Esophagus squamous epithelium (tissue), 5 donors: Measurements from ENCODE around the gene RHOT2. TPM values are rescaled to one million over a fixed set of nuclear protein-coding genes. Genes with fewer than 3 reads are reported as not detected.
"Not testable (repeated sequence)": the region's sequence is repeated elsewhere in the genome, so short reads cannot be mapped to it uniquely, and the experiment has no call there.

Experiments used
- DNase-seq: peaks from one replicate; lab custom pipeline; 2025; lab: John Stamatoyannopoulos, UW
- H3K27ac ChIP-seq, 4 donors: fragments of 200-600 bp; sonication (generic); one replicate each; pipeline ENCODE4 v1.5.1; 2016 to 2019; ENCODE audit warnings: mild to moderate bottlenecking in 1 of 4
- H3K27me3 ChIP-seq, 4 donors: fragments of 200-600 bp; sonication (generic); 1 replicate in 3 of 4; 2 replicates in 1 of 4; pipeline versions ENCODE4 v1.5.1 to v1.6.0; 2017 to 2021; ENCODE audit warnings: antibody characterized with exemption in 1 of 4
- H3K36me3 ChIP-seq, 3 donors: fragments of 200-600 bp; sonication (generic); one replicate each; pipeline ENCODE4 v1.5.1; 2016 to 2019
- H3K4me1 ChIP-seq, 3 donors: fragments of 200-600 bp; sonication (generic); one replicate each; pipeline ENCODE4 v1.5.1; 2017 to 2019
- H3K4me3 ChIP-seq, 4 donors: fragments of 200-600 bp; sonication (generic); 1 replicate in 3 of 4; 2 replicates in 1 of 4; pipeline ENCODE4 v1.5.1; 2016 to 2019; ENCODE audit warnings: mild to moderate bottlenecking in 2 of 4, moderate library complexity in 1 of 4
- H3K9me3 ChIP-seq, 3 donors: fragments of 200-600 bp; sonication (generic); one replicate each; pipeline ENCODE4 v1.5.1; 2016 to 2019
- CTCF ChIP-seq, 6 experiments: fragments of 450-650 bp in 4 of 6; fragments of 200-600 bp in 2 of 6; sonication (generic) in 2 of 6; IDR thresholded peaks; one replicate each; pipeline ENCODE4 v1.5.1; 2016 to 2019; ENCODE audit warnings: antibody characterized with exemption in 6 of 6, mild to moderate bottlenecking in 4 of 6, moderate library complexity in 4 of 6
- POLR2A ChIP-seq, 4 donors: fragments of 450-650 bp; IDR thresholded peaks; one replicate each; pipeline ENCODE4 v1.6.1; 2017; ENCODE audit warnings: antibody characterized with exemption in 4 of 4, mild to moderate bottlenecking in 4 of 4, moderate library complexity in 3 of 4
- WGBS, 2 donors: methylation state at CpG; one replicate each; pipeline ENCODE4 v1.1.5; 2018; 5-methylcytosine and 5-hydroxymethylcytosine counted together
- intact Hi-C: fragments of 100-400 bp; cut with DNase I; formaldehyde crosslinking; loops from one replicate; pipeline ENCODE4 v1.15.0; 2022
- total RNA-seq, 4 donors: library from RNA; depleted of rRNA; stranded (reverse); fragments of >200 nt; gene quantifications; one replicate each; pipeline ENCODE4 v1.1.0, GENCODE V29; 2016
- donor health status: DM: yes; HTN: yes; CAD: no.

RHOT2 gene
- total RNA-seq, 4 donors from 2014 or later = 28.4 to 70.2 (median 48.9) TPM

DNA sequence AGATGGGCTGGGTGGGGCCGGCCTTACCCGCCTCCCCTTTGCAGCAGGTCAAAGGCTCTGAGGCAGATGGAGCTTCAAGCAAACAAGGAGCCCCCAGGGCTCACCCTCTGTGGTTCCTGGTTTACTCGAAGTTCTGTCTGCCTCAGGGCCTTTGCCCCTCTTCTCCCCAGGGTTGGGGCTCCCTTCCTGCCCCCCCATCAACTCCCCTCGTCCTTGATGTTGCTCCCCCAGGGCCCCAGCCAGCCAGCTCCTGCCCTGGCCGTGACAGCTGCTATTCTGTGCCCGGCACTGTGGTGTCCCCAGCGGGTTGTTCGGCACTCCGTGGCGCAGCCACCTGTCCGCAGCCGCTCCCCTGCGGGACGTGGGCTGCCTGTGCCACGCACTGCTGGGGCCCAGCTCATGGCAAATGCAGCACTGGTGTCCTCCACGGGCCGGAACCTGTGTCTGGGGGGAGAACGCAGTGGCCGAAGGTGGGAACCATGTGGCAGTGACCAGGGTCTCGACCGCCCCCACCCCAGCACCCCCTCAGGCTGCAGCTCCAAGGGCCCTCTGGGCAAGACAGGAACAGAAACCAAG lies 42.7 kb downstream of the RHOT2 start:
- Histone ChIP-seq H3K4me3 (no peak overlapping the region), H3K4me1 (peaks cover 21 to 77% (median 23%) of the 10 kb centered on the region in 3 donors), H3K27ac (no peak overlapping the region), H3K9me3 (no peaks in the 10 kb centered on the region), H3K27me3 (peaks cover 6 to 82% (median 34%) of the 10 kb centered on the region in 4 donors), H3K36me3 (no peaks in the 10 kb centered on the region)
- no peak for DNase-seq
- 10 to 35% methylated on average over 2 to 6 of the region's 21 CpGs for WGBS, 2 donors
- TF ChIP-seq CTCF (IDR thresholded peaks at IDR 0.05) (no peak), POLR2A (IDR thresholded peaks at IDR 0.05) (no peak)
- intact Hi-C loops = loop anchor here (5.0 kb wide), 1 partner anchor 77 kb away; the partner anchor contains the start of genes CHTF18 and RPUSD1

- intact Hi-C loops = loop anchor here (5.0 kb wide), 1 partner anchor 76 kb away; the partner anchor contains the start of genes CHTF18 and RPUSD1
- Histone ChIP-seq H3K36me3 (no peaks in the 10 kb centered on the region), H3K4me1 (peaks cover 21 to 78% (median 25%) of the 10 kb centered on the region in 3 donors), H3K9me3 (no peaks in the 10 kb centered on the region), H3K27me3 (peaks cover 8 to 82% (median 33%) of the 10 kb centered on the region in 4 donors), H3K4me3 (no peak overlapping the region), H3K27ac (no peak overlapping the region)
- WGBS, 2 donors = 56 to 71% methylated on average over 2 to 3 of the region's 12 CpGs
- TF ChIP-seq CTCF (IDR thresholded peaks at IDR 0.05) (no peak), POLR2A (IDR thresholded peaks at IDR 0.05) (no peak)
- DNase-seq = no peak
Observed at GRCh38 chr16:711084-711483, 43.2 kb downstream of the RHOT2 start.

- H3K27me3 ChIP-seq = peaks cover 6 to 82% (median 29%) of the 10 kb centered on the region in 4 donors
- no peak overlapping the region for H3K27ac ChIP-seq
- H3K9me3 ChIP-seq = no peaks in the 10 kb centered on the region
- peaks cover 23 to 78% (median 26%) of the 10 kb centered on the region in 3 donors for H3K4me1 ChIP-seq
- 7 to 10% methylated on average over 8 to 17 of the region's 25 CpGs for WGBS, 2 donors
- no peaks in the 10 kb centered on the region for H3K36me3 ChIP-seq
- intact Hi-C loops = loop anchor here (5.0 kb wide), 1 partner anchor 76 kb away; the partner anchor contains the start of genes CHTF18 and RPUSD1
- no peak for DNase-seq
- no peak overlapping the region for H3K4me3 ChIP-seq
- TF ChIP-seq CTCF (IDR thresholded peaks at IDR 0.05) (peak; percentile 89 to 94 (median 91)), POLR2A (IDR thresholded peaks at IDR 0.05) (no peak)
Observed at GRCh38 chr16:711548-712320, 43.8 kb downstream of the RHOT2 start.

- H3K4me3 ChIP-seq, H3K36me3 ChIP-seq, H3K9me3 ChIP-seq, DNase-seq, H3K27ac ChIP-seq: not testable (repeated sequence)
- TF ChIP-seq CTCF (IDR thresholded peaks at IDR 0.05) = peak in 5 of 6 experiments; percentile 38 to 70 (median 42)
- H3K27me3 ChIP-seq = peaks cover 6 to 82% (median 25%) of the 10 kb centered on the region in 4 donors
- intact Hi-C loops = loop anchor here (5.0 kb wide), 1 partner anchor 75 kb away; the partner anchor contains the start of genes CHTF18 and RPUSD1
- peaks cover 23 to 75% (median 26%) of the 10 kb centered on the region in 3 donors for H3K4me1 ChIP-seq
- WGBS, 2 donors = 18 to 25% methylated on average over 4 to 8 of the region's 13 CpGs
Observed at GRCh38 chr16:712740-713250, 44.9 kb downstream of the RHOT2 start.
